HG02642 (cell line): ENCODE data around the gene MCRIP2.

Experiments used
- ATAC-seq: cut with Tn5 transposase; IDR thresholded peaks from one replicate; pipeline ENCODE4 v1.9.1; 2021; ENCODE audit warnings: mild to moderate bottlenecking; ENCODE audit not compliant: unreplicated experiment, poor library complexity

Gene MCRIP2

DNA sequence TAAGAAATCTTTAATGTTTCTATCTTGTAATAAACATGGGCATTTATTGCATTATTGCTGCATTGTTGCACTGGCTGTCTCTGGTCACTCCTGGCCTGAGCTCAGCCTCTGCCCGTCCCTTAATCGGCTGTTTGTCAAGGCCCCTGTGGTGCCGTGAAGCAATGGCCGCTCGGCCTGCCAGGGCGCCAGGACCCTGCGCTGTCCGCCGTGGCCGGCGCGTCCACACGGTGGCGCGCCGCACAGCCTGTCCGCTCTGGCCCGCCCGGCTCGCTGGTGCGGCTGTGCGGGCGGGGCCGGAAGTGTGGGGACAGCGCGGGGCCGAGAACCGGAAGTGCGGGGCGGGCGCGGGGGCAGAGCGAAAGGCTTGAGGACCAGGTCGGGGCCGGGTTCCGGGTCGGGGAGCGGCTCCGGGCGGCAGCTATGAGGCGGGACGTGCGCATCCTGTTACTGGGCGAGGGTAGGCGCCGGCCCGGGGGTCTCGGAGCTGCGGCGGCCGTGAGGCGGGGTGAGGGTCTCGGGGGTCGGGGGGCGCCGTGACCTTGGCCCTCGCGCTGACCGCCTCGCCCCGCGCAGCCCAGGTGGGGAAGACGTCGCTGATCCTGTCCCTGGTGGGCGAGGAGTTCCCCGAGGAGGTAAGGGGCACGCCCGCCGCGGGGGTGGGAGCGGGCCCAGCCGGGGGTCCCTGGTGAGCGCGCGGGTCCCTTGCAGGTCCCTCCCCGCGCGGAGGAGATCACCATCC is 26.3 kb downstream of the MCRIP2 start, which contains the start of gene RHOT2:
TSS of gene RHOT2 (plus strand) at position 353 of the 739 bp plus-strand sequence. CDS start at position 421, 68 bp downstream.
- ATAC-seq = peak; percentile 81

DNA sequence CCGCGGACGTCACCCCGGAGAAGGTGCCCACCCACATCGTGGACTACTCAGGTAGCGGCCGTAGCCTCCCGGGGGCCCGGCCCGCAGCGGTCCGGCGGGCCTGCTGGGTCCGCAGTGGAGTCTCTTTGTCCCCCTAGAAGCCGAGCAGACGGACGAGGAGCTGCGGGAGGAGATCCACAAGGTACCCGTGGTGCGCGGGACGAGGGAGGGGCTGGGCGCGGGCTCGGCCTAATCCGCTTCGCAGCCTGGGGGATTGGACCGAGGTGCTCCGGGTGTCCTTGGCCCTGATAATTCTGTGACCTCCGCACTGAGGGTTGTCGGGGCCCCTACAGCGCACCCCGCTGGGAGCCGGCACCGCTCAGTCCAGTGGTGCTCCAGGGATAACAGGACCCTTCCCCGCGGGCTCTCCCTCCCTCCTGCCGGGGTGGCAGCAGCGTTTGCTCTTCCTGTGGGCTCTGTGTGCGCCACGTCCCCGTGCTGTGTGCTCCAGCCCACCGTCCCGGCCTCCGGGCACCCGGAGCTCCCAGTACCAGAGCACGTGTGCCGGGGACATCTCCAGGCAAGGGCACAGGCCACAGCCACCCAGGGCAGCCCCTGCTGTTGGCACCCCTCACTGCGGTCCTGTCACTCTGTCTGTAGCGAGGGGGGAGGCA is 27.0 kb downstream of the MCRIP2 start:
- peak; percentile 8 for ATAC-seq

GRCh38 chr16:669666-670065 is 28.0 kb downstream of the MCRIP2 start:
- ATAC-seq = no peak

DNA sequence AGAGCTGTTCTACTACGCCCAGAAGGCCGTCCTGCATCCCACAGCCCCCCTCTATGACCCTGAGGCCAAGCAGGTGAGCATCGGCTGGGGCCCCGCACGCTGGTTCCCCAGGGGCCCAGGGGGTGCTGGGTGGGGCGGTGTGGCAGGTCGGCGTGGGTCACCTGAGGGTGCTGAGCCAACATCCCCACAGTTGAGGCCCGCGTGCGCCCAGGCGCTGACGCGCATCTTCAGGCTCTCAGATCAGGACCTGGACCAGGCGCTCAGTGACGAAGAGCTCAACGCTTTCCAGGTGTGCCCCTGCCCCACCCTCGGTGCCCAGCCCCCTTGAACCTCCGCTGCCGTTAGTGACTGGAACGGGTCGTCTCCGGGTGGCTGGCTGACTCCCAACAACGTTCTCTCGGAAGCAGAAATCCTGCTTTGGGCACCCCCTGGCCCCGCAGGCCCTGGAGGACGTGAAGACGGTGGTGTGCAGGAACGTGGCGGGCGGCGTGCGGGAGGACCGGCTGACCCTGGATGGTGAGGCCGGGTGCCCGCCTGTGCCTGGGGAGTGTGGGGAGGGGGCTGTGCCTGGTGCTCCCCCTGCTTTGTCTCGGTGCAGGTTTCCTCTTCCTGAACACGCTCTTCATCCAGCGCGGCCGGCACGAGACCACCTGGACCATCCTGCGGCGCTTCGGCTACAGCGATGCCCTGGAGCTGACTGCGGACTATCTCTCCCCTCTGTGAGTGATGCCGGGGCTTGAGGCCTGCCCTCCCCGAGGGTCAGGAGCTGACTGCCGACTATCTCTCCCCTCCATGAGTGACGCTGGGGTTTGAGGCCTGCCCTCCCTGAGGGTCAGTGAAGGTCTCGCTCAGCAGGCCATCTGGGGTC is 29.1 kb downstream of the MCRIP2 start:
- no peak for ATAC-seq

DNA sequence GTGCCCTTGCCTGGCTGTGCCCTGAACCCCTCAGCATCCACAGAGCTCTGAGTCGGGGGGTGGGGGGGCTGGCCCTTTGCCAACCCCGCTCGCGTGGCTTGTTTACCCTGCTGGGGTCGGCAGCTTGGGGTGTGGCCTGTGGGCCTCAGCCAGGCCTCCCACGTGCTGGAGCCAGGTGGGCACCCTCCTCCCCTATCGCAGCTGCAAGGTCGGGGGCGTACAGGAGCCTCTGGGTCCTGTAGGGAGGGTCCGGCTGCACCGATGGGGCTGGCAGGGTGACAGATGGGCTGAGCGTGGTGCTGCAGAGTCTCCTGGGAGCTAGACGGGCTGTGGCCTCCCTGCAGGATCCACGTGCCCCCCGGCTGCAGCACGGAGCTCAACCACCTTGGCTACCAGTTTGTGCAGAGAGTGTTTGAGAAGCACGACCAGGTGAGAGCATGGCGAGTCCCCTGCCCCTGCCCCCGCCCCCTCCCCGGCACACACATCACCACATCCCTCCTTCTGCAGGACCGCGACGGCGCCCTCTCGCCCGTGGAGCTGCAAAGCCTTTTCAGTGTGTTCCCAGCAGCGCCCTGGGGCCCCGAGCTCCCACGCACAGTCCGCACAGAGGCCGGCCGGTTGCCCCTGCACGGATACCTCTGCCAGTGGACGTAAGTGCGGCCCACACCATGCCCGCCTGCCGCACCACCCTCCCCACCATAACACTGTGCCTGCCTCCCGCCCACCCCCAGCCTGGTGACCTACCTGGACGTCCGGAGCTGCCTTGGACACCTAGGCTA is 29.9 kb downstream of the MCRIP2 start:
- no peak for ATAC-seq

GRCh38 chr16:672371-672770 is 30.7 kb downstream of the MCRIP2 start:
- no peak for ATAC-seq

DNA sequence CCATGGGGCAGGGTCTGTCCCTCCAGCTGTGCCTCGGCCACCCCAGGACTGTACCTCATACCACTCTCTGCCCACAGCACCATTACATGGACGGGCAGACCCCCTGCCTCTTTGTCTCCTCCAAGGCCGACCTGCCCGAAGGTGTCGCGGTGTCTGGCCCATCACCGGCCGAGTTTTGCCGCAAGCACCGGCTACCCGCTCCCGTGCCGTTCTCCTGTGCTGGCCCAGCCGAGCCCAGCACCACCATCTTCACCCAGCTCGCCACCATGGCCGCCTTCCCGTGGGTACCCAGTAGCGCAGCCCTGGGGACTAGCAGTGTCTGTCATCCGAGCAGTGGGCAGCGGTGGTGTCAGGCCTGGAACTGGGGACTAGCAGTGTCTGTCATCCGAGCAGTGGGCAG is 31.2 kb downstream of the MCRIP2 start:
- no peak for ATAC-seq

GRCh38 chr16:673399-673991 is 31.9 kb downstream of the MCRIP2 start:
- ATAC-seq = no peak

GRCh38 chr16:674214-674881 is 32.7 kb downstream of the MCRIP2 start:
- no peak for ATAC-seq

- no peak for ATAC-seq
Measured at GRCh38 chr16:674968-675883, 33.6 kb downstream of the MCRIP2 start, which contains the start of gene RHBDL1. RHBDL1 (plus strand) TSS chr16:675671; CDS start chr16:675791, 120 bp downstream.

DNA sequence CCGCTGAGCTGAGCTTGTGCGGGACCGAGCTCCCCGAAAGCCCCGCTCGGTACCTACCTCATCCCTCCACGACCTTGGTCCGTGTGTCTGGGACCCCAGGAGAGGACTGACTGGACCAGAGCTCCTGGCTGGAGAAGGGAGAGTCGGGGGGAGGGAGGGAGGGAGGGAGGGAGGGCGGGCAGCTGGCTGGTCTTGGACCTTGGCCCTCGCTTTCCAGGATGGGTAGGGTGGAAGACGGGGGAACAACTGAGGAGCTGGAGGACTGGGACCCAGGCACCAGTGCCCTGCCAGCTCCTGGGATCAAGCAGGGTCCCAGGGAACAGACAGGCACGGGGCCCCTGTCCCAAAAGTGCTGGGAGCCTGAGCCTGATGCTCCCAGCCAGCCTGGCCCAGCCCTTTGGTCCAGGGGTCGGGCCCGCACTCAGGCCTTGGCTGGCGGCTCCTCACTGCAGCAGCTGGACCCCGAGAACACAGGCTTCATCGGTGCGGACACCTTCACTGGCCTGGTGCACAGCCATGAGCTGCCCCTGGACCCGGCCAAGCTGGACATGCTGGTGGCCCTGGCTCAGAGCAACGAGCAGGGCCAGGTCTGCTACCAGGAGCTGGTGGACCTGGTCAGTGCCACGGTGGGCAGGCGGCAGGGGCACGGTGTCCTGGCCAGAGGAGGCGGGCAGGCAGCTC is 34.4 kb downstream of the MCRIP2 start:
- no peak for ATAC-seq

DNA sequence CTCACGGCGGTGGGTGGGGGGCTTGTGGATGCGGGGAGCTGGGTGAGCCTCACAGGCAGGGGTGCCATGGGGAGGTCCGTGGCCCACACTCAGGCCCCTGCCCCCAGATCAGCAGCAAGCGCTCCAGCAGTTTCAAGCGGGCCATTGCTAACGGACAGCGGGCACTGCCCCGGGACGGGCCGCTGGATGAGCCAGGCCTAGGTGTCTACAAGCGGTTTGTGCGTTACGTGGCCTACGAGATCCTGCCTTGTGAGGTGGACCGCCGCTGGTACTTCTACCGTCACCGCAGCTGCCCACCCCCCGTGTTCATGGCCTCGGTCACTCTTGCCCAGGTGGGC is 34.9 kb downstream of the MCRIP2 start:
- no peak for ATAC-seq

GRCh38 chr16:676913-677312 is 35.3 kb downstream of the MCRIP2 start:
- no peak for ATAC-seq

GRCh38 chr16:677316-678190 is 35.9 kb downstream of the MCRIP2 start:
- ATAC-seq = no peak

DNA sequence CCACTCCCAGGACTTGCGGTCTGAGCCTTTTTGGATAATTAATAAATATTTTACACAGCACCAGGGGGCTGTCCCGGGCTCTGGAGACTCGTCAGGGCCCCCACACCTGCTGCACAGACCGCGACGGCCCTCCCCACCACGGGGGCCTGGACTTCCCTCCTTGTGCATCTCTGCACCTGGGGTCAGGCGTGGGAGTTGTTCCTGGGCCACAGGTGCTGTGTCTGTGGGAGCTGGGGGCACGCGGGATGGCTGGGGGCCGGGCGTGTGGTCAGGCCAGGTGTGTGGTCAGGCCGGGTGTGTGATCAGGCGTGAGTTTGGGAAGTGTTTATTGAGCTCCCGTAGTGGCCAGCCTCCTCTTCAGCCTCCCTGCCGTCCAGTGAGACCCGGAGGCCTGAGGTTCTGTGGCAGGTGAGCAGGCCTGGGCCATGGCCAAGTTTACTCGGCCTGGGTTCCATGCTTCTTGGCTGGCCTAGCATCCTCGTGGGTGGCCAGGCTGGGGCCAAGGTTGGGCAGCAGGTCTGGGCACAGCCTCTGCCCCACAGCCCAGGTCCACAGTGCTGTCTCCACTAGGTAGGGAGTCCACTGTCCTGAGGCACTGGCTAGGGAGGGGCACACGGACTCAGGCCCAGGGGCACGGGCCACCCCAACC is 36.7 kb downstream of the MCRIP2 start:
- ATAC-seq = no peak
